Left ventricle myocardium superior (tissue), 1 donor: ENCODE data around the gene TMEM86B. TPM values are rescaled to one million over a fixed set of nuclear protein-coding genes. Genes with fewer than 3 reads are reported as not detected.
A peak's percentile ranks its signal among the peaks of the same experiment; 100 is the strongest.

Experiments
- ATAC-seq: fragments of 200-7000 bp; cut with Tn5 transposase; one replicate; pipeline ENCODE4 v1.9.1; 2020; ENCODE audit warnings: mild to moderate bottlenecking, moderate library complexity
- DNase-seq: peaks from one replicate; pipeline ENCODE4 v3.0.0-alpha.2; 2020
- intact Hi-C: fragments of 100-400 bp; cut with micrococcal nuclease; formaldehyde crosslinking; loops from one replicate; pipeline ENCODE4 v1.11.0; 2022
- total RNA-seq: library from RNA; stranded (reverse); fragmentation: NEBNext Ultra II Directional; extraction: Animal tissue kit (Norgen Biotek cat#: 25700); gene quantifications from one replicate; pipeline ENCODE4 v1.2.1, GENCODE V29; 2021
- donor health status: DM: no; HTN: yes; CAD: no; lungs with severe emphysema.

The TMEM86B gene
- total RNA-seq, 1 donor from 2014 or later, result 1.9 TPM

GRCh38 chr19:55245236-55245904, 16.8 kb upstream of the TMEM86B start:
- ATAC-seq (no peak), DNase-seq (peak; percentile 20)
- intact Hi-C loops, result no loop called here

- ATAC-seq, result no peak
- intact Hi-C loops, result no loop called here
- peak; percentile 15 for DNase-seq
Observed at GRCh38 chr19:55244004-55244680, 15.6 kb upstream of the TMEM86B start.

GRCh38 chr19:55242517-55242916, 14.0 kb upstream of the TMEM86B start:
- ATAC-seq (no peak), DNase-seq (peak; percentile 7)
- intact Hi-C loops, result no loop called here

GRCh38 chr19:55241935-55242464, 13.4 kb upstream of the TMEM86B start:
- ATAC-seq, result no peak
- intact Hi-C loops, result no loop called here
- DNase-seq, result peak; percentile 21

GRCh38 chr19:55241143-55241934, 12.8 kb upstream of the TMEM86B start:
- DNase-seq (no peak), ATAC-seq (no peak)

GRCh38 chr19:55240713-55241020, 12.1 kb upstream of the TMEM86B start:
- intact Hi-C loops, result no loop called here
- DNase-seq, result no peak
- ATAC-seq, result no peak

More at GRCh38 chr19:55241143-55241934, 12.8 kb upstream of the TMEM86B start:
- intact Hi-C loops, result no loop called here

GRCh38 chr19:55239004-55239403, 10.4 kb upstream of the TMEM86B start:
- DNase-seq (no peak), ATAC-seq (no peak)
- intact Hi-C loops, result no loop called here

GRCh38 chr19:55238030-55238429, 9.5 kb upstream of the TMEM86B start:
- intact Hi-C loops, result no loop called here
- ATAC-seq (no peak), DNase-seq (no peak)

GRCh38 chr19:55232986-55233385, 4.4 kb upstream of the TMEM86B start:
- intact Hi-C loops, result no loop called here
- DNase-seq, result no peak
- ATAC-seq, result no peak

GRCh38 chr19:55232286-55232602, 3.7 kb upstream of the TMEM86B start:
- intact Hi-C loops, result no loop called here
- no peak for DNase-seq
- no peak for ATAC-seq

GRCh38 chr19:55231391-55232285, 3.1 kb upstream of the TMEM86B start:
- no peak for ATAC-seq
- intact Hi-C loops, result no loop called here
- no peak for DNase-seq

GRCh38 chr19:55230780-55231179, 2.2 kb upstream of the TMEM86B start:
- DNase-seq (no peak), ATAC-seq (no peak)
- intact Hi-C loops, result no loop called here

- intact Hi-C loops, result no loop called here
- DNase-seq, result no peak
Observed at GRCh38 chr19:55230329-55230728, 1.8 kb upstream of the TMEM86B start.

GRCh38 chr19:55229789-55230182, 1.2 kb upstream of the TMEM86B start:
- DNase-seq (no peak), ATAC-seq (no peak)
- intact Hi-C loops, result no loop called here

More at GRCh38 chr19:55230329-55230728, 1.8 kb upstream of the TMEM86B start:
- no peak for ATAC-seq

GRCh38 chr19:55229145-55229788, 704 bp upstream of the TMEM86B start:
- DNase-seq (no peak), ATAC-seq (no peak)
- intact Hi-C loops, result no loop called here

GRCh38 chr19:55228015-55228391, 560 bp downstream of the TMEM86B start:
- peak; percentile 79 for DNase-seq
- intact Hi-C loops, result no loop called here

GRCh38 chr19:55227241-55228014, 1.1 kb downstream of the TMEM86B start:
- DNase-seq (no peak), ATAC-seq (peak; percentile 45)
- intact Hi-C loops, result no loop called here

More at GRCh38 chr19:55228015-55228391, 560 bp downstream of the TMEM86B start:
- peak; percentile 87 for ATAC-seq

- DNase-seq (no peak), ATAC-seq (no peak)
- intact Hi-C loops, result no loop called here
Observed at GRCh38 chr19:55226788-55227187, 1.8 kb downstream of the TMEM86B start.
